ES-I3 (cell line): Measurements from ENCODE around the gene MFAP5.

Experiments used
- H3K36me3 ChIP-seq: 2 replicates; pipeline ENCODE4 v1.6.1; 2013; ENCODE audit warnings: mild to moderate bottlenecking, low read length, control low read depth, moderate library complexity; ENCODE audit not compliant: insufficient read depth
- H3K4me1 ChIP-seq: 2 replicates; pipeline ENCODE4 v1.6.1; 2013; ENCODE audit warnings: mild to moderate bottlenecking, control low read depth, low read length; ENCODE audit not compliant: insufficient read depth
- H3K9ac ChIP-seq: 2 replicates; pipeline ENCODE4 v1.6.1; 2013; ENCODE audit warnings: low read depth, mild to moderate bottlenecking, low read length, moderate library complexity
- H3K9me3 ChIP-seq: 2 replicates; pipeline ENCODE4 v1.6.1; 2013; ENCODE audit warnings: mild to moderate bottlenecking, low read length, moderate library complexity; ENCODE audit not compliant: control insufficient read depth, insufficient read depth

The MFAP5 gene

GRCh38 chr12:8662593-8662992, at the start of gene MFAP5:
Gene MFAP5 (minus strand): TSS chr12:8662826. CDS start chr12:8662104, 722 bp downstream.
- Histone ChIP-seq H3K9me3 (no peaks in the 10 kb centered on the region), H3K36me3 (no peaks in the 10 kb centered on the region), H3K4me1 (peaks cover 21% of the 10 kb centered on the region; the same call in 1 of the 2 replicates), H3K9ac (peak within 1 kb of the TSS; percentile 8; the same call in 1 of the 2 replicates)

- H3K36me3 ChIP-seq, result peaks cover 10% of the 10 kb centered on the region; the same call in 1 of the 2 replicates
- no peaks in the 10 kb centered on the region for H3K9me3 ChIP-seq
- H3K9ac ChIP-seq, result no peak overlapping the region
- H3K4me1 ChIP-seq, result no peaks in the 10 kb centered on the region
Observed at GRCh38 chr12:8709124-8709830, 46.7 kb upstream of the MFAP5 start.

GRCh38 chr12:8702159-8702558, 39.5 kb upstream of the MFAP5 start:
- H3K4me1 ChIP-seq, result peaks cover 8% of the 10 kb centered on the region; the same call in 1 of the 2 replicates
- H3K9ac ChIP-seq, result no peak overlapping the region
- no peaks in the 10 kb centered on the region for H3K9me3 ChIP-seq
- peaks cover 9% of the 10 kb centered on the region; the same call in 1 of the 2 replicates for H3K36me3 ChIP-seq

GRCh38 chr12:8701046-8701660, 38.5 kb upstream of the MFAP5 start:
- H3K4me1 ChIP-seq, result peaks cover 10% of the 10 kb centered on the region; the same call in 1 of the 2 replicates
- peaks cover 4% of the 10 kb centered on the region; the same call in 1 of the 2 replicates for H3K36me3 ChIP-seq
- no peak overlapping the region for H3K9ac ChIP-seq
- H3K9me3 ChIP-seq, result no peaks in the 10 kb centered on the region

GRCh38 chr12:8699714-8700113, 37.1 kb upstream of the MFAP5 start:
- H3K9ac ChIP-seq, result peak overlapping the region; percentile 33
- H3K36me3 ChIP-seq, result peaks cover 4% of the 10 kb centered on the region; the same call in 1 of the 2 replicates
- H3K4me1 ChIP-seq, result peaks cover 14% of the 10 kb centered on the region; the same call in 1 of the 2 replicates
- no peaks in the 10 kb centered on the region for H3K9me3 ChIP-seq

- Histone ChIP-seq H3K9me3 (no peaks in the 10 kb centered on the region), H3K36me3 (peaks cover 4% of the 10 kb centered on the region; the same call in 1 of the 2 replicates), H3K9ac (peak overlapping the region; percentile 94), H3K4me1 (peaks cover 14% of the 10 kb centered on the region; the same call in 1 of the 2 replicates)
Observed at GRCh38 chr12:8698879-8699278, 36.3 kb upstream of the MFAP5 start.

- Histone ChIP-seq H3K9ac (peak overlapping the region; percentile 94), H3K36me3 (peaks cover 4% of the 10 kb centered on the region; the same call in 1 of the 2 replicates), H3K4me1 (peaks cover 14% of the 10 kb centered on the region), H3K9me3 (no peaks in the 10 kb centered on the region)
Observed at GRCh38 chr12:8698132-8698851, 35.7 kb upstream of the MFAP5 start.

GRCh38 chr12:8697476-8698131, 35.0 kb upstream of the MFAP5 start, which contains the start of gene RIMKLB:
Gene RIMKLB (plus strand): TSS chr12:8697991. CDS start chr12:8713867, 15,876 bp downstream.
- H3K36me3 ChIP-seq, result peaks cover 4% of the 10 kb centered on the region; the same call in 1 of the 2 replicates
- H3K9ac ChIP-seq, result peak within 1 kb of the TSS; percentile 94
- peaks cover 20% of the 10 kb centered on the region for H3K4me1 ChIP-seq
- H3K9me3 ChIP-seq, result no peaks in the 10 kb centered on the region

GRCh38 chr12:8697120-8697475, 34.5 kb upstream of the MFAP5 start:
- peaks cover 4% of the 10 kb centered on the region; the same call in 1 of the 2 replicates for H3K36me3 ChIP-seq
- H3K4me1 ChIP-seq, result peaks cover 23% of the 10 kb centered on the region
- no peaks in the 10 kb centered on the region for H3K9me3 ChIP-seq
- peak overlapping the region; percentile 94 for H3K9ac ChIP-seq

GRCh38 chr12:8696442-8697090, 33.9 kb upstream of the MFAP5 start:
- Histone ChIP-seq H3K36me3 (peaks cover 4% of the 10 kb centered on the region; the same call in 1 of the 2 replicates), H3K9me3 (no peaks in the 10 kb centered on the region), H3K4me1 (peaks cover 29% of the 10 kb centered on the region), H3K9ac (peak overlapping the region; percentile 94)

- Histone ChIP-seq H3K4me1 (peaks cover 32% of the 10 kb centered on the region), H3K36me3 (peaks cover 2% of the 10 kb centered on the region; the same call in 1 of the 2 replicates), H3K9me3 (no peaks in the 10 kb centered on the region), H3K9ac (no peak overlapping the region)
Observed at GRCh38 chr12:8695116-8695515, 32.5 kb upstream of the MFAP5 start.

- Histone ChIP-seq H3K36me3 (no peaks in the 10 kb centered on the region), H3K9ac (peak overlapping the region; percentile 21; the same call in 1 of the 2 replicates), H3K4me1 (peaks cover 44% of the 10 kb centered on the region), H3K9me3 (no peaks in the 10 kb centered on the region)
Observed at GRCh38 chr12:8692573-8692972, 29.9 kb upstream of the MFAP5 start.

GRCh38 chr12:8689681-8690080, 27.1 kb upstream of the MFAP5 start:
- Histone ChIP-seq H3K9ac (no peak overlapping the region; the same call in 1 of the 2 replicates), H3K36me3 (no peaks in the 10 kb centered on the region), H3K9me3 (no peaks in the 10 kb centered on the region), H3K4me1 (peaks cover 45% of the 10 kb centered on the region)
